Neutrophil (primary cell): Measurements from ENCODE around the gene RNF19B.

Experiments used
- H3K27ac ChIP-seq: fragments of 200-600 bp; sonication (generic); 2 replicates; pipeline ENCODE4 v1.5.1; 2016; ENCODE audit warnings: mild to moderate bottlenecking, moderate library complexity
- H3K27me3 ChIP-seq: fragments of 200-600 bp; sonication (generic); 2 replicates; pipeline ENCODE4 v1.6.0; 2016; ENCODE audit warnings: mild to moderate bottlenecking
- H3K36me3 ChIP-seq: fragments of 200-600 bp; sonication (generic); 2 replicates; pipeline ENCODE4 v1.5.1; 2017
- H3K4me1 ChIP-seq, 2 experiments: fragments of 200-600 bp in 1 of 2; sonication (generic) in 1 of 2; 1 replicate in 1 of 2; 2 replicates in 1 of 2; pipeline versions ENCODE4 v1.5.1 to v1.6.1; 2013 to 2016; ENCODE audit warnings: low read depth in 1 of 2, low read length in 1 of 2, mild to moderate bottlenecking in 1 of 2, moderate library complexity in 1 of 2; ENCODE audit not compliant: control insufficient read depth in 1 of 2, insufficient read depth in 1 of 2
- H3K4me3 ChIP-seq, 2 experiments: fragments of 200-600 bp in 1 of 2; sonication (generic) in 1 of 2; 1 replicate in 1 of 2; 2 replicates in 1 of 2; pipeline ENCODE4 v1.5.1; 2013 to 2016; ENCODE audit warnings: low read depth in 1 of 2, low read length in 1 of 2, mild to moderate bottlenecking in 1 of 2, moderate library complexity in 1 of 2
- H3K9me3 ChIP-seq: fragments of 200-600 bp; sonication (generic); 2 replicates; pipeline ENCODE4 v1.5.1; 2016
- TF ChIP-seq, protein P1 (sequence below): fragments of 200-600 bp; sonication (generic); IDR thresholded peaks from 2 replicates; pipeline ENCODE4 v1.5.1; 2016; ENCODE audit warnings: antibody characterized with exemption

RNF19B gene

DNA sequence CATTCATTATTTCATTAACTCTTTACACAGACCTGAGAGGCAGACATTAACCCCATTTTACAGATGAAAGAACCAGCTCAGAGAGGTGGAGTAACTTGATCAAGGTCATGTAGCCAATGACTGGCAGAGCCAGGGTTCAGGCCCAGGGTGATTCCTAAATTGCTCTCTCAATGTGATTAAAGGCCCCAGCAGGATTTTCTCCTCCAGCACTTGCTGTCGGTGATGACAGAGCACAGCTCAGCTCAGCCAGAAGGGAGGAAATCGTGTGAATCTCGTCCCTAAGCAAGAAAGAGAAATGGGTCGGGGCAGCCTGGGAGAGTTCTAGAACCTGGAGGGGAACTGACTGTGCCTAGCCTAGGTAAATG, 19.5 kb upstream of the RNF19B start:
- no peaks in the 10 kb centered on the region for H3K36me3 ChIP-seq
- H3K27me3 ChIP-seq = no peaks in the 10 kb centered on the region
- TF ChIP-seq, protein P1, sequence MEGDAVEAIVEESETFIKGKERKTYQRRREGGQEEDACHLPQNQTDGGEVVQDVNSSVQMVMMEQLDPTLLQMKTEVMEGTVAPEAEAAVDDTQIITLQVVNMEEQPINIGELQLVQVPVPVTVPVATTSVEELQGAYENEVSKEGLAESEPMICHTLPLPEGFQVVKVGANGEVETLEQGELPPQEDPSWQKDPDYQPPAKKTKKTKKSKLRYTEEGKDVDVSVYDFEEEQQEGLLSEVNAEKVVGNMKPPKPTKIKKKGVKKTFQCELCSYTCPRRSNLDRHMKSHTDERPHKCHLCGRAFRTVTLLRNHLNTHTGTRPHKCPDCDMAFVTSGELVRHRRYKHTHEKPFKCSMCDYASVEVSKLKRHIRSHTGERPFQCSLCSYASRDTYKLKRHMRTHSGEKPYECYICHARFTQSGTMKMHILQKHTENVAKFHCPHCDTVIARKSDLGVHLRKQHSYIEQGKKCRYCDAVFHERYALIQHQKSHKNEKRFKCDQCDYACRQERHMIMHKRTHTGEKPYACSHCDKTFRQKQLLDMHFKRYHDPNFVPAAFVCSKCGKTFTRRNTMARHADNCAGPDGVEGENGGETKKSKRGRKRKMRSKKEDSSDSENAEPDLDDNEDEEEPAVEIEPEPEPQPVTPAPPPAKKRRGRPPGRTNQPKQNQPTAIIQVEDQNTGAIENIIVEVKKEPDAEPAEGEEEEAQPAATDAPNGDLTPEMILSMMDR = no peak
- no peak overlapping the region for H3K4me3 ChIP-seq
- H3K9me3 ChIP-seq = no peaks in the 10 kb centered on the region
- H3K27ac ChIP-seq = peak overlapping the region; percentile 96
- peaks cover 67 to 85% of the 10 kb centered on the region in 2 experiments for H3K4me1 ChIP-seq

DNA sequence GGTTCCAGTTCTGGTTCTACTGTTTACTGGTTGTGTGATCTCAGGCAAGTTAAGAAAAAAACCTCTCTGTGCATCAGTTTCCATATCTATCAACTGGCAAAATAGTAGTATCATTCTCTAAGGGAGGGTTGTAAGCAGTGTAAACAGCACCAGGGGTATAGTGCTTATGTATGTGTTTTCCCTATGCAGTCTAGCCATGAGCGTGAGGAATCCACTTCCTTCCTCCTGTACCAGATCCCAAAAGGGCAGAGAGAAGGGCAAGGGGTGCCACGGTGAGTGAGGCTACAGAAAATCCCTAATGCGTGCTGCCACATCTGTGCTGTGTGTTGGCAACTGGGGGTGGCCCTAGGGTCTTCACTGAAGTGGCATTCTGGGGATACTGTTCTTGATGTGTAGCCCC, 18.4 kb upstream of the RNF19B start:
- Histone ChIP-seq H3K27me3 (no peaks in the 10 kb centered on the region), H3K36me3 (no peaks in the 10 kb centered on the region), H3K4me3 (no peak overlapping the region), H3K4me1 (peaks cover 62 to 75% of the 10 kb centered on the region in 2 experiments), H3K9me3 (no peaks in the 10 kb centered on the region), H3K27ac (peak overlapping the region; percentile 96)
- TF ChIP-seq, protein P1 = no peak

DNA sequence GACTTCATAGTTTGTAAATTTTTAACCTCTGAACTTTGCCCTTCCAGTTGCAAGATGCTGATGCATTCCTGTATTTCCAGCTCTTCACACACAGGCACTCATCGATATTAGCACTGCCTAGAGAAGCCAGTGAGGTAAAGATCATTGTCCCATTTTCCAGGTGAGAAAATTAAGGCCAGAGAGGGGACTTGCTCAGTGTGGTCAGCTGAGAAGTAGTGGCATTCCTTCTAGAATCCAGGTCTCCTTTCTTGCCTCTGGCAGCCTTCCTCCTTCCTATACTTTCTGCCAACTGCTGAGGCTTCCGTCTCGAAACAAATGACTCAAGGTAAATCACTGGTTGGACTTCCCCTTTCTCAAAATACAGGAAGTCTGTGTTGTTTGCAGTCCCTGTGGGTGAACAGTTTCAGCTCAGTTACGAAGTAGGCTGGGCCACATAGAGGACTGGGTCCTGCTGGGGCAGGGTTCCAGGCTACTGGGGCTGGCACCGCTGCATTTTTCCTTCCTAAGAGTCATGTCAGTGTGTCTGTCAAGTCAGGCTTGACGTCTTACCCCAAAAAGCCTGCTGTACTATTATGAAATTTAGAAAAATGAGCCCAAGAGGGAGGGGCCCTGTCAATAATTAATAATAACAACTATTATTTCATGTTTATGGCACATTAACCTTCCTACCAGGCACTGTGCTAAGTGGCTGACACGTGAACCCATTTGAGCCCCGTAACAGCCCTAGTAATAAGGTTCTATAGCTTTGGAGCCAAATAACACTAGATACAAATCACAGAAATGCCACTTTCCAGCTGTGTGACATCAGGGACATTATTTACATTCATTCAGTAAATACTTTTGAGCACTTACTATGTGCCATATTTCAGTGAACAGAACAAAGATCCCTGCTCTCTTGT, 16.6 kb upstream of the RNF19B start:
- H3K4me1 ChIP-seq = peaks cover 56 to 60% of the 10 kb centered on the region in 2 experiments
- H3K27ac ChIP-seq = peak overlapping the region; percentile 96
- H3K4me3 ChIP-seq = peak overlapping the region; percentile 42 to 52

DNA sequence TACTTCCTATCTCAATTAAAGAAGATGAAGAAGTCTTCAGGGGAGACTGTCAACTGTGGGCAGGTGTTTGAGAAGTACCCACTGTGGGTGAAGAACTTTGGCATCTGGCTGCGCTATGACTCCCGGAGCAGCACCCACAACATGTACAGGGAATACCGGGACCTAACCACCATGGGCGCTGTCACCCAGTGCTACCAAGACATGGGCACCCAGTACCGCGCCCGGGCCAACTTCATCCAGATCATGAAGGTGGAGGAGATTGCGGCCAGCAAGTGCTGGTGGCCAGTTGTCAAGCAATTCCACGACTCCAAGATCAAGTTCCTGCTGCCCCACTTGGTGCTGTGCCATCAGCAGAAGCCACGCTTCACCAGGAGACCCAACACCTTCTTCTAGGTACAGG, 15.5 kb upstream of the RNF19B start:
- Histone ChIP-seq H3K9me3 (no peaks in the 10 kb centered on the region), H3K27ac (peak overlapping the region; percentile 96), H3K36me3 (no peaks in the 10 kb centered on the region), H3K4me3 (peak overlapping the region in 1 of 2 experiments; percentile 52), H3K27me3 (no peaks in the 10 kb centered on the region), H3K4me1 (peaks cover 54 to 55% of the 10 kb centered on the region in 2 experiments)
- TF ChIP-seq, protein P1 = no peak

More for the DNA sequence above, 16.6 kb upstream of the RNF19B start:
- Histone ChIP-seq H3K9me3 (no peaks in the 10 kb centered on the region), H3K36me3 (no peaks in the 10 kb centered on the region), H3K27me3 (no peaks in the 10 kb centered on the region)
- TF ChIP-seq, protein P1 = no peak

DNA sequence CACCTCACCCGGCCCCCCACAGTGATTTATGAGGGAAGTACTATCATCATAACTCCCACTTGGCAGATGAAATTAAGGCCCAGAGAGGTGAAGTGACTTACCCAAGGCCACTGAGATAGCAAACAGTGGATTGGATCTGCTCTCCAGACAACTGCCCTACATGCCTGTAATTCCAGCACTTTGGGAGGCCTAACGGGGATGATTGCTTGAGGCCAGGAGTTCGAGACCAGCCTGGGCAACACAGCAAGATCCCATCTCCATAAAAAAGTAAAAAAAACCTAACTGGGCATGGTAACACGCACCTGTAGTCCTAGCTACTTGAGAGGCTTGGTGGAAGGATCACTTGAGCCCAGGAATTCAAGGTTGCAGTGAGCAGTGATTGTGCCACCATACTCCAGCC, 14.2 kb upstream of the RNF19B start:
- H3K36me3 ChIP-seq = no peaks in the 10 kb centered on the region
- TF ChIP-seq, protein P1 = no peak
- peaks cover under 1% of the 10 kb centered on the region for H3K27me3 ChIP-seq
- no peak overlapping the region for H3K4me3 ChIP-seq
- peaks cover 43% of the 10 kb centered on the region in 2 experiments for H3K4me1 ChIP-seq
- no peaks in the 10 kb centered on the region for H3K9me3 ChIP-seq
- no peak overlapping the region for H3K27ac ChIP-seq
